ENCODE measurements around the gene LY86.

DNA sequence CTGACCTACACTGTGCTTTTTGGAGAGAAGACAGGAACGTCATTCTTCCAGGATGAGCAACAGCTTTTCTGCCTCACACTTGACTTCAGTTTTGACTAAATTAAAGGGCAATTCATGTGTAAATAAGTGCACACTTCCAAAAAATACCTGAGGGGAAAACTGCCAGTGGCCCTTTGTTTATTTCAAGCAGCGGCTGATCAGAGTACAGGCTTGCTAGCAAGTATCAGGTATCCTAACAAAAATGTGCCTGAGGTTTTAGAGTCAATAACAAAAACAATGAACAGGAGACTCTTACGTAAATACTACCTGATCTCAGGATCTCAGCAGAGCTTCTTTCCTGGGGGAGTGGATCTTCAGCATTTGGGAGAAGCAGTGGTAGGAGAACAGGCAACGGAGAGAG, 12.4 kb downstream of the LY86 start:
- TF ChIP-seq CTCF (IDR thresholded peaks at IDR 0.05; ENCODE audit: poor library complexity, severe bottlenecking), result no peak
- TF ChIP-seq EZH2 (IDR thresholded peaks at IDR 0.05; ENCODE audit: borderline replicate concordance, insufficient read depth, low read length, poor library complexity, severe bottlenecking), result no peak
- no peak for TF ChIP-seq POLR2AphosphoS5 (IDR thresholded peaks at IDR 0.05)
- TF ChIP-seq REST (IDR thresholded peaks at IDR 0.05; ENCODE audit: borderline replicate concordance), result no peak
- no peak for TF ChIP-seq EP300 (conservative IDR thresholded peaks at IDR 0.05; ENCODE audit: poor library complexity, severe bottlenecking)
- TF ChIP-seq SMC3 (conservative IDR thresholded peaks at IDR 0.05; ENCODE audit: poor library complexity), result no peak
- TF ChIP-seq TAF1 (IDR thresholded peaks at IDR 0.05; ENCODE audit: low read depth), result no peak

Data from neural cell (in vitro differentiated cells).